SH-SY5Y (cell line): ENCODE measurements around the gene INSR.

ENCODE experiments used
- GATA2 ChIP-seq: IDR thresholded peaks from 2 replicates; pipeline ENCODE4 v1.6.1; 2011; ENCODE audit warnings: mild to moderate bottlenecking, low read depth, low read length
- GATA3 ChIP-seq: IDR thresholded peaks from 2 replicates; pipeline ENCODE4 v1.6.1; 2011; ENCODE audit warnings: low read depth, mild to moderate bottlenecking, low read length, moderate library complexity

- TF ChIP-seq GATA3 (no peak), GATA2 (no peak)
Measured at GRCh38 chr19:7311911-7312310, 17.7 kb upstream of the INSR start.
